Measurements from ENCODE around the gene UBR4. TPM values are rescaled to one million over a fixed set of nuclear protein-coding genes. Genes with fewer than 3 reads are reported as not detected.

Gene UBR4
- polyA plus RNA-seq, 3 donors, result 44.3 to 93.8 (median 49.4) TPM

DNA sequence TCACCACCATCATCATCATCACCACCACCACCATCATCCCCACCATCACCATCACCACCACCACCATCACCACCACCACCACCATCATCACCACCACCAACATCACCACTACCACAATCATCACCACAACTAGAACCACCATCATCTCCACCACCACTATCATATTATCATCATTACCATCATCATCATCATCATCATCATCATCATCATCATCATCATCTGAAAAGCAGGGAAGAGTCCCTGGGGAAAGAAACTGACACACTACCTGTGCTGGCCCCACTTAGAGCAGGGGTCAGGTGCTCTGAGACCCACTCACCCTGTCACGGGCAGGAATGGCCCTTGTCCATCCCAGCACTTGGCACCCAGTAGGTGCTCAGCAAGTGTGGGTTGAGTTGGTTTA is 148.7 kb downstream of the UBR4 start:
- intact Hi-C loops (cut with micrococcal nuclease), result no loop called here
- no peak overlapping the region for H3K27ac Mint-ChIP-seq

DNA sequence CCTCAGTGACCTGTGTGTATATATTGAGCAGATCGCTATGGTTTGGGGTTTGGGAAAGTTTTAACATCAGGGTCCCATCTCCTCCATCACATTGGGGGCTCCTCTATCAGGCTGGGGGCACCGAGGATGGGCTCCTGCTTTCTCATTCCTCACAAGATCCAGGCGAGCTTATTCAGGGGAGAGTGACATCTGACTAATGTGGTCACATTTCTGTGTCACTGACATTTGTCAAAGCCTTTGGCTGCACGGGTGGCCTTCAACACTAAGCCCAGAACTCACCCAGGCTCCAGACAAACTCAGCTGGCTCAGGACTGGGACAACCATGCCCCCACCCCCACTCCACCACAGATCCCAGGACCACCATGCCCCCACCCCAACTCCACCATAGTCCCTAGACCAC is 150.3 kb downstream of the UBR4 start:
- 55% methylated on average over 2 of the region's 4 CpGs for WGBS (ENCODE audit: insufficient coverage)
- peaks cover 0 to 5% of the 10 kb centered on the region in 2 donors for H3K9me3 ChIP-seq (replicated peaks in 1 of 2; ENCODE audit: control insufficient read depth in 1 of 2, insufficient read depth in 1 of 2, low read length in 2 of 2)
- TF ChIP-seq, protein P1, sequence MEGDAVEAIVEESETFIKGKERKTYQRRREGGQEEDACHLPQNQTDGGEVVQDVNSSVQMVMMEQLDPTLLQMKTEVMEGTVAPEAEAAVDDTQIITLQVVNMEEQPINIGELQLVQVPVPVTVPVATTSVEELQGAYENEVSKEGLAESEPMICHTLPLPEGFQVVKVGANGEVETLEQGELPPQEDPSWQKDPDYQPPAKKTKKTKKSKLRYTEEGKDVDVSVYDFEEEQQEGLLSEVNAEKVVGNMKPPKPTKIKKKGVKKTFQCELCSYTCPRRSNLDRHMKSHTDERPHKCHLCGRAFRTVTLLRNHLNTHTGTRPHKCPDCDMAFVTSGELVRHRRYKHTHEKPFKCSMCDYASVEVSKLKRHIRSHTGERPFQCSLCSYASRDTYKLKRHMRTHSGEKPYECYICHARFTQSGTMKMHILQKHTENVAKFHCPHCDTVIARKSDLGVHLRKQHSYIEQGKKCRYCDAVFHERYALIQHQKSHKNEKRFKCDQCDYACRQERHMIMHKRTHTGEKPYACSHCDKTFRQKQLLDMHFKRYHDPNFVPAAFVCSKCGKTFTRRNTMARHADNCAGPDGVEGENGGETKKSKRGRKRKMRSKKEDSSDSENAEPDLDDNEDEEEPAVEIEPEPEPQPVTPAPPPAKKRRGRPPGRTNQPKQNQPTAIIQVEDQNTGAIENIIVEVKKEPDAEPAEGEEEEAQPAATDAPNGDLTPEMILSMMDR (IDR thresholded peaks at IDR 0.05), result no peak
- H2AFZ ChIP-seq (ENCODE audit: insufficient read depth, low read depth, low read length, poor library complexity, severe bottlenecking), result no peak overlapping the region
- peaks cover 7 to 17% of the 10 kb centered on the region in 2 donors for H3K27me3 ChIP-seq (ENCODE audit: control insufficient read depth in 2 of 2, insufficient read depth in 2 of 2, low read length in 2 of 2)
- Mint-ChIP-seq H3K4me1 (peaks cover 5% of the 10 kb centered on the region), H3K4me3 (no peak overlapping the region), H3K9me3 (peaks cover 2 to 13% (median 6%) of the 10 kb centered on the region in 7 donors), H3K27me3 (ENCODE audit: low read depth in 3 of 3) (peaks cover 30 to 36% (median 32%) of the 10 kb centered on the region in 3 donors), H3K27ac (no peak overlapping the region), H3K36me3 (no peaks in the 10 kb centered on the region)
- no peaks in the 10 kb centered on the region for H4K20me1 ChIP-seq (ENCODE audit: insufficient read depth, low read length)
- H3K79me2 ChIP-seq (ENCODE audit: insufficient read depth, low read length), result no peaks in the 10 kb centered on the region
- intact Hi-C loops (cut with micrococcal nuclease), result no loop called here
- no peak overlapping the region for H3K4me2 ChIP-seq (replicated peaks; ENCODE audit: extremely low read depth, low read length, poor library complexity, severe bottlenecking)
- H3K4me1 ChIP-seq (ENCODE audit: control insufficient read depth in 1 of 2, insufficient read depth in 2 of 2, low read length in 2 of 2), result peaks cover 0 to 3% of the 10 kb centered on the region in 2 donors
- no peak overlapping the region for H3K4me3 ChIP-seq (replicated peaks in 1 of 3; ENCODE audit: low read depth in 2 of 3, low read length in 3 of 3)
- no peak overlapping the region for H3K9ac ChIP-seq (ENCODE audit: insufficient read depth, low read length, poor library complexity, severe bottlenecking)
- H3K36me3 ChIP-seq (replicated peaks in 1 of 2; ENCODE audit: control insufficient read depth in 1 of 2, insufficient read depth in 2 of 2, low read length in 2 of 2), result no peaks in the 10 kb centered on the region
- no peak overlapping the region for H3K27ac ChIP-seq (ENCODE audit: low read depth in 1 of 2, low read length in 2 of 2)
- no peak for DNase-seq

More for the DNA sequence above, 148.7 kb downstream of the UBR4 start:
- Mint-ChIP-seq H3K4me3 (no peak overlapping the region), H3K36me3 (no peaks in the 10 kb centered on the region), H3K9me3 (peaks cover 2 to 13% (median 6%) of the 10 kb centered on the region in 7 donors), H3K4me1 (no peaks in the 10 kb centered on the region), H3K27me3 (ENCODE audit: low read depth in 3 of 3) (peaks cover 15 to 22% (median 18%) of the 10 kb centered on the region in 3 donors)
- H3K27ac ChIP-seq (ENCODE audit: low read depth in 1 of 2, low read length in 2 of 2), result no peak overlapping the region
- H3K9me3 ChIP-seq (replicated peaks in 1 of 2; ENCODE audit: control insufficient read depth in 1 of 2, insufficient read depth in 1 of 2, low read length in 2 of 2), result peaks cover 0 to 5% of the 10 kb centered on the region in 2 donors
- H3K4me1 ChIP-seq (ENCODE audit: control insufficient read depth in 1 of 2, insufficient read depth in 2 of 2, low read length in 2 of 2), result no peaks in the 10 kb centered on the region
- no peaks in the 10 kb centered on the region for H4K20me1 ChIP-seq (ENCODE audit: insufficient read depth, low read length)
- H2AFZ ChIP-seq (ENCODE audit: insufficient read depth, low read depth, low read length, poor library complexity, severe bottlenecking), result no peak overlapping the region
- no peak for DNase-seq
- TF ChIP-seq, protein P1 (IDR thresholded peaks at IDR 0.05), result no peak
- WGBS (ENCODE audit: insufficient coverage), result 100% methylated on average over 1 of the region's 1 CpG
- H3K4me3 ChIP-seq (replicated peaks in 1 of 3; ENCODE audit: low read depth in 2 of 3, low read length in 3 of 3), result no peak overlapping the region
- peaks cover 0 to 1% of the 10 kb centered on the region in 2 donors for H3K27me3 ChIP-seq (ENCODE audit: control insufficient read depth in 2 of 2, insufficient read depth in 2 of 2, low read length in 2 of 2)
- no peaks in the 10 kb centered on the region for H3K36me3 ChIP-seq (replicated peaks in 1 of 2; ENCODE audit: control insufficient read depth in 1 of 2, insufficient read depth in 2 of 2, low read length in 2 of 2)
- no peaks in the 10 kb centered on the region for H3K79me2 ChIP-seq (ENCODE audit: insufficient read depth, low read length)
- H3K4me2 ChIP-seq (replicated peaks; ENCODE audit: extremely low read depth, low read length, poor library complexity, severe bottlenecking), result no peak overlapping the region
- H3K9ac ChIP-seq (ENCODE audit: insufficient read depth, low read length, poor library complexity, severe bottlenecking), result no peak overlapping the region

Measured in CD14-positive monocyte (primary cell).